ENCODE data around the gene TRHDE.

- TF ChIP-seq CTCF (conservative IDR thresholded peaks at IDR 0.05; ENCODE audit: low read depth, low read length) (no peak), EZH2 (IDR thresholded peaks at IDR 0.05; ENCODE audit: borderline replicate concordance, low read depth, low read length, poor library complexity, severe bottlenecking) (no peak)
These were observed 277.0 kb downstream of the TRHDE start for GRCh38 chr12:72549184-72549583.
